B cell (primary cell): ENCODE measurements around the gene PHLPP2. TPM values are rescaled to one million over a fixed set of nuclear protein-coding genes. Genes with fewer than 3 reads are reported as not detected.

ENCODE experiments used
- ATAC-seq: fragments of 200-7000 bp; cut with Tn5 transposase; one replicate; pipeline ENCODE4 v1.10.0; 2021; ENCODE audit warnings: low read depth, mild to moderate bottlenecking, moderate number of reproducible peaks, moderate library complexity
- CTCF ChIA-PET: fragments of 350-600 bp; sonication (Branson Sonifier 250); formaldehyde crosslinking; loops from one replicate; lab custom pipeline; 2021; ENCODE audit warnings: antibody characterized with exemption, inconsistent platforms; lab: Charles Lee
- POLR2A ChIA-PET: fragments of 350-600 bp; sonication (Branson Sonifier 250); formaldehyde crosslinking; loops from one replicate; lab custom pipeline; 2021; ENCODE audit warnings: antibody characterized with exemption; lab: Charles Lee
- DNase-seq: peaks from one replicate; pipeline ENCODE4 v3.0.0; 2013
- H2AFZ ChIP-seq: 2 replicates; pipeline ENCODE4 v1.6.1; 2012; ENCODE audit warnings: mild to moderate bottlenecking, low read depth, low read length; ENCODE audit not compliant: insufficient read depth, poor library complexity, severe bottlenecking
- H3K27ac ChIP-seq, 2 donors: 1 replicate in 1 of 2; 2 replicates in 1 of 2; pipeline ENCODE4 v1.5.1; 2012 to 2013; ENCODE audit warnings: low read length in 2 of 2, mild to moderate bottlenecking in 2 of 2, moderate library complexity in 1 of 2
- H3K27me3 ChIP-seq, 4 experiments: fragments of 200-600 bp in 1 of 4; sonication (generic) in 1 of 4; replicated peaks in 1 of 4; 1 replicate in 2 of 4; 2 replicates in 2 of 4; pipeline versions ENCODE4 v1.6.1 to v1.7.0; 2013 to 2016; ENCODE audit warnings: low read length in 3 of 4, mild to moderate bottlenecking in 2 of 4, mixed read lengths in 1 of 4, moderate library complexity in 1 of 4; ENCODE audit not compliant: insufficient read depth in 4 of 4, control insufficient read depth in 3 of 4; ENCODE audit errors: control extremely low read depth in 1 of 4
- H3K36me3 ChIP-seq, 2 experiments: replicated peaks in 1 of 2; 1 replicate in 1 of 2; 2 replicates in 1 of 2; pipeline versions ENCODE4 v1.6.1 to v1.7.1; 2013; ENCODE audit warnings: low read length in 1 of 2; ENCODE audit not compliant: insufficient read depth in 2 of 2, control insufficient read depth in 1 of 2; ENCODE audit errors: control extremely low read depth in 1 of 2, extremely low read depth in 1 of 2
- H3K4me1 ChIP-seq, 2 donors: fragments of 200-600 bp in 1 of 2; sonication (generic) in 1 of 2; 1 replicate in 1 of 2; 2 replicates in 1 of 2; pipeline versions ENCODE4 v1.5.1 to v1.6.1; 2013 to 2017; ENCODE audit warnings: low read length in 2 of 2; ENCODE audit not compliant: control insufficient read depth in 2 of 2, insufficient read depth in 2 of 2
- H3K4me2 ChIP-seq: replicated peaks from 2 replicates; pipeline ENCODE3; 2012; ENCODE audit warnings: mild to moderate bottlenecking, low read depth, low read length; ENCODE audit not compliant: poor library complexity, severe bottlenecking
- H3K4me3 ChIP-seq, 5 experiments: fragments of 200-600 bp in 1 of 5; sonication (generic) in 1 of 5; 1 replicate in 3 of 5; 2 replicates in 2 of 5; pipeline versions ENCODE4 v1.5.1 to v1.7.0; 2011 to 2016; ENCODE audit warnings: low read length in 4 of 5, mild to moderate bottlenecking in 4 of 5, low read depth in 2 of 5, control low read depth in 1 of 5, moderate library complexity in 1 of 5; ENCODE audit not compliant: insufficient read depth in 1 of 5; ENCODE audit errors: control extremely low read depth in 1 of 5, extremely low read depth in 1 of 5
- H3K79me2 ChIP-seq: fragments of 200-600 bp; sonication (generic); one replicate; pipeline ENCODE4 v1.6.0; 2016; ENCODE audit warnings: low read length; ENCODE audit not compliant: control insufficient read depth, insufficient read depth
- H3K9ac ChIP-seq: fragments of 200-600 bp; sonication (generic); 2 replicates; pipeline ENCODE4 v1.6.1; 2017; ENCODE audit warnings: mild to moderate bottlenecking, low read length, moderate library complexity
- H3K9me3 ChIP-seq, 3 donors: one replicate each; pipeline versions ENCODE4 v1.6.1 to v1.7.1; 2013; ENCODE audit warnings: low read length in 2 of 3; ENCODE audit not compliant: control insufficient read depth in 2 of 3, insufficient read depth in 1 of 3; ENCODE audit errors: control extremely low read depth in 1 of 3
- H4K20me1 ChIP-seq: 2 replicates; pipeline ENCODE4 v1.6.0; 2012; ENCODE audit warnings: mild to moderate bottlenecking, low read length; ENCODE audit not compliant: insufficient read depth, control insufficient read depth, poor library complexity, severe bottlenecking
- H3K27ac Mint-ChIP-seq: one replicate; pipeline ENCODE4 v1.8.0; 2021; ENCODE audit warnings: mixed read lengths
- H3K27me3 Mint-ChIP-seq: one replicate; pipeline ENCODE4 v1.8.0; 2021; ENCODE audit warnings: mixed read lengths
- H3K4me1 Mint-ChIP-seq: one replicate; pipeline ENCODE4 v1.8.0; 2021; ENCODE audit warnings: mixed read lengths
- H3K4me3 Mint-ChIP-seq: one replicate; pipeline ENCODE4 v1.8.0; 2021; ENCODE audit warnings: mixed read lengths
- H3K9me3 Mint-ChIP-seq: one replicate; pipeline ENCODE4 v1.8.0; 2022; ENCODE audit warnings: mixed read lengths; ENCODE audit not compliant: insufficient read depth
- EZH2 ChIP-seq: IDR thresholded peaks from 2 replicates; pipeline ENCODE4 v1.6.1; 2012; ENCODE audit warnings: borderline replicate concordance, low read depth, mild to moderate bottlenecking, moderate library complexity, low read length; ENCODE audit not compliant: insufficient read depth, poor library complexity, severe bottlenecking
- WGBS: methylation state at CpG from one replicate; pipeline ENCODE4 v1.1.5; 2013; ENCODE audit warnings: missing lambda C conversion rate; ENCODE audit not compliant: insufficient coverage; 5-methylcytosine and 5-hydroxymethylcytosine counted together
- intact Hi-C: fragments of 100-400 bp; cut with micrococcal nuclease; formaldehyde crosslinking; loops from one replicate; pipeline ENCODE4 v1.10.0; 2022
- polyA plus RNA-seq: library from polyadenylated mRNA; depleted of rRNA; stranded (reverse); fragments of >200 nt; gene quantifications from 2 replicates; pipeline ENCODE4 v1.2.3, GENCODE V29; 2012
- total RNA-seq, 2 donors: library from RNA; stranded (reverse); fragments of 120-200 nt in 1 of 2; gene quantifications; 1 replicate in 1 of 2; 2 replicates in 1 of 2; pipeline versions ENCODE4 v1.2.3 to v1.2.4, GENCODE V29; 2013 to 2022
- TF ChIP-seq, protein P1 (sequence below): fragments of 200-600 bp; IDR thresholded peaks from one replicate; pipeline ENCODE4 v1.8.0; 2022; ENCODE audit warnings: antibody characterized with exemption, mild to moderate bottlenecking

Gene PHLPP2
- total and polyA plus RNA-seq, 2 donors (not counting 1 experiment from before 2014, with no cell fraction given) = 7.2 to 16.1 TPM

DNA sequence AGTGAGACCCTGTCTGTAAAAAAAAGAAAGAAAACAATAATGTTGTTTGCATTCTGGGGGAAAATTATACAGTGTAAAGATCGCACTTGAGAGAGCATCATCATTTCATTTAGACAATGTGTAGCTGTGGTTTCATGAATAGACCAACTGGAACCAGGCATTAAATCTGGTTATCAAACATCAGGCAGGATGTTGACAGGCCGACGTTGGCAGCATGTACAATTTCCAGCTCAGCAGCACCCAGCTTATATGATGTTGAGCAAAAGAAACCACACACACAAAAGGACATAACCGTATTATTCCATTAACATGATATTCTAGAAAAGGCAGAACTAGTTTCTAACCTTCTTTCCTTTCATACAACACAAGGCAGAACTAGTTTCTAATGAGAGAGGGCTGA, 92.7 kb downstream of the PHLPP2 start:
- CTCF ChIA-PET = interaction anchor here (0.5 kb wide), 1 partner anchor 221 kb away, joined by 3 read pairs; no protein-coding TSS in a partner anchor
- POLR2A ChIA-PET = no interaction called here

DNA sequence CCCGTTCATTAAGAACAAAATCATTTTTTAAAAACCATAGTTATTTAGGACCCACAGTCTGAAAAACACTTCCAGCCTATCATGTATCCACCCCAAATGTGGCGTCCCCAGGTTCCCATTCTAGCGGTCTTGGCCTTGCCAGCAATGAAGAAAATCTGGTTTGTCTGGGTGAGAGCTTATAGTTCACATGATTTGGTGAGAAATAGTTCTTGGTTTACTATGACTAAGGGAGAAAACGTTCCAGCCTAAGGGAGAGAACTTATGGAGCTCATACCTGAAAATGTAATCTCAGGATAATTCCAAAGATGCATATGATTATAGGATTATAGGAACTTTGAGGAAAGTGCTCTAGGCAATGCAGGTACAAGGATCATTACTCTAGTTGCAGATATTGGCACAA, 93.7 kb downstream of the PHLPP2 start:
- CTCF ChIA-PET = interaction anchor here (0.6 to 0.7 kb wide), 2 partner anchors 20 to 43 kb away, joined by 3 to 4 read pairs; no protein-coding TSS in a partner anchor
- DNase-seq (no peak), ATAC-seq (no peak)
- Histone ChIP-seq H3K9me3 (peaks cover 0 to 4% (median 0%) of the 10 kb centered on the region in 3 donors), H3K27ac (no peak overlapping the region), H3K4me1 (peaks cover 11% of the 10 kb centered on the region in 2 donors), H3K36me3 (no peaks in the 10 kb centered on the region), H3K79me2 (no peaks in the 10 kb centered on the region), H4K20me1 (no peaks in the 10 kb centered on the region), H3K9ac (no peak overlapping the region), H3K27me3 (peaks cover 0 to 16% (median 9%) of the 10 kb centered on the region in 4 experiments), H3K4me2 (no peak overlapping the region), H3K4me3 (no peak overlapping the region), H2AFZ (no peak overlapping the region)
- intact Hi-C loops = no loop called here
- H3K27me3 Mint-ChIP-seq = no peaks in the 10 kb centered on the region
- TF ChIP-seq, protein P1, sequence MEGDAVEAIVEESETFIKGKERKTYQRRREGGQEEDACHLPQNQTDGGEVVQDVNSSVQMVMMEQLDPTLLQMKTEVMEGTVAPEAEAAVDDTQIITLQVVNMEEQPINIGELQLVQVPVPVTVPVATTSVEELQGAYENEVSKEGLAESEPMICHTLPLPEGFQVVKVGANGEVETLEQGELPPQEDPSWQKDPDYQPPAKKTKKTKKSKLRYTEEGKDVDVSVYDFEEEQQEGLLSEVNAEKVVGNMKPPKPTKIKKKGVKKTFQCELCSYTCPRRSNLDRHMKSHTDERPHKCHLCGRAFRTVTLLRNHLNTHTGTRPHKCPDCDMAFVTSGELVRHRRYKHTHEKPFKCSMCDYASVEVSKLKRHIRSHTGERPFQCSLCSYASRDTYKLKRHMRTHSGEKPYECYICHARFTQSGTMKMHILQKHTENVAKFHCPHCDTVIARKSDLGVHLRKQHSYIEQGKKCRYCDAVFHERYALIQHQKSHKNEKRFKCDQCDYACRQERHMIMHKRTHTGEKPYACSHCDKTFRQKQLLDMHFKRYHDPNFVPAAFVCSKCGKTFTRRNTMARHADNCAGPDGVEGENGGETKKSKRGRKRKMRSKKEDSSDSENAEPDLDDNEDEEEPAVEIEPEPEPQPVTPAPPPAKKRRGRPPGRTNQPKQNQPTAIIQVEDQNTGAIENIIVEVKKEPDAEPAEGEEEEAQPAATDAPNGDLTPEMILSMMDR = no peak
- TF ChIP-seq EZH2 = no peak
- no peak overlapping the region for H3K27ac Mint-ChIP-seq
- 100% methylated on average over 1 of the region's 4 CpGs for WGBS
- H3K4me1 Mint-ChIP-seq = peaks cover 1% of the 10 kb centered on the region
- H3K4me3 Mint-ChIP-seq = no peak overlapping the region
- POLR2A ChIA-PET = no interaction called here
- no peaks in the 10 kb centered on the region for H3K9me3 Mint-ChIP-seq

More for the DNA sequence above, 92.7 kb downstream of the PHLPP2 start:
- ATAC-seq (no peak), DNase-seq (no peak)
- peaks cover 0 to 3% (median 0%) of the 10 kb centered on the region in 3 donors for H3K9me3 ChIP-seq
- H3K9me3 Mint-ChIP-seq = no peaks in the 10 kb centered on the region
- TF ChIP-seq EZH2 = no peak
- TF ChIP-seq, protein P1 = no peak
- no peak overlapping the region for H2AFZ ChIP-seq
- no peaks in the 10 kb centered on the region for H3K27me3 Mint-ChIP-seq
- H3K27me3 ChIP-seq = peaks cover 0 to 8% (median 3%) of the 10 kb centered on the region in 4 experiments
- no peaks in the 10 kb centered on the region for H3K79me2 ChIP-seq
- H3K4me3 Mint-ChIP-seq = no peak overlapping the region
- H3K36me3 ChIP-seq = no peaks in the 10 kb centered on the region
- no peak overlapping the region for H3K27ac Mint-ChIP-seq
- intact Hi-C loops = no loop called here
- peaks cover under 1 to 2% of the 10 kb centered on the region in 2 donors for H3K4me1 ChIP-seq
- H3K9ac ChIP-seq = no peak overlapping the region
- no peaks in the 10 kb centered on the region for H4K20me1 ChIP-seq
- H3K4me2 ChIP-seq = no peak overlapping the region
- no peak overlapping the region for H3K4me3 ChIP-seq
- H3K27ac ChIP-seq = no peak overlapping the region
- WGBS = 87% methylated on average over 3 of the region's 4 CpGs
- H3K4me1 Mint-ChIP-seq = no peaks in the 10 kb centered on the region
